ENCODE results near the gene GIPC1.

Gene GIPC1

GRCh38 chr19:14476327-14476672, 19.6 kb downstream of the GIPC1 start:
- peak overlapping the region; percentile 67 to 98 (median 97) for H3K27ac Mint-ChIP-seq
- peaks cover 8% of the 10 kb centered on the region for H3K36me3 Mint-ChIP-seq (ENCODE audit: low read depth)
- H3K27me3 Mint-ChIP-seq (ENCODE audit: low read depth) = peaks cover 5% of the 10 kb centered on the region
- no peak for TF ChIP-seq CTCF (IDR thresholded peaks at IDR 0.05; ENCODE audit: unreplicated experiment in 3 of 3)
- peak overlapping the region in 2 of 3 experiments; percentile 41 to 54 for H3K4me3 Mint-ChIP-seq
- peaks cover 27% of the 10 kb centered on the region for H3K4me1 Mint-ChIP-seq
- H3K9me3 Mint-ChIP-seq = no peaks in the 10 kb centered on the region

- peak within 1 kb of the TSS; percentile 41 to 54 (median 48) for H3K4me3 Mint-ChIP-seq
- TF ChIP-seq CTCF (IDR thresholded peaks at IDR 0.05; ENCODE audit: unreplicated experiment in 3 of 3) = peak in 2 of 3 experiments; percentile 25 to 37
- H3K27ac Mint-ChIP-seq = peak within 1 kb of the TSS in 2 of 3 experiments; percentile 97 to 98
- peaks cover 5% of the 10 kb centered on the region for H3K27me3 Mint-ChIP-seq (ENCODE audit: low read depth)
- H3K36me3 Mint-ChIP-seq (ENCODE audit: low read depth) = peaks cover 8% of the 10 kb centered on the region
- H3K9me3 Mint-ChIP-seq = no peaks in the 10 kb centered on the region
- H3K4me1 Mint-ChIP-seq = peaks cover 27% of the 10 kb centered on the region
Observed at GRCh38 chr19:14475251-14476073, 20.5 kb downstream of the GIPC1 start, which contains the start of gene PTGER1. TSS of gene PTGER1 (minus strand) at chr19:14475354. CDS start at chr19:14474320, 1,034 bp downstream.

GRCh38 chr19:14474827-14475226, 21.1 kb downstream of the GIPC1 start:
- Mint-ChIP-seq H3K9me3 (no peaks in the 10 kb centered on the region), H3K4me3 (peak overlapping the region; percentile 26 to 54 (median 48)), H3K27me3 (ENCODE audit: low read depth) (peaks cover 5% of the 10 kb centered on the region), H3K36me3 (ENCODE audit: low read depth) (peaks cover 11% of the 10 kb centered on the region), H3K27ac (peak overlapping the region in 1 of 3 experiments; percentile 63), H3K4me1 (peaks cover 27% of the 10 kb centered on the region)
- no peak for TF ChIP-seq CTCF (IDR thresholded peaks at IDR 0.05; ENCODE audit: unreplicated experiment in 3 of 3)

DNA sequence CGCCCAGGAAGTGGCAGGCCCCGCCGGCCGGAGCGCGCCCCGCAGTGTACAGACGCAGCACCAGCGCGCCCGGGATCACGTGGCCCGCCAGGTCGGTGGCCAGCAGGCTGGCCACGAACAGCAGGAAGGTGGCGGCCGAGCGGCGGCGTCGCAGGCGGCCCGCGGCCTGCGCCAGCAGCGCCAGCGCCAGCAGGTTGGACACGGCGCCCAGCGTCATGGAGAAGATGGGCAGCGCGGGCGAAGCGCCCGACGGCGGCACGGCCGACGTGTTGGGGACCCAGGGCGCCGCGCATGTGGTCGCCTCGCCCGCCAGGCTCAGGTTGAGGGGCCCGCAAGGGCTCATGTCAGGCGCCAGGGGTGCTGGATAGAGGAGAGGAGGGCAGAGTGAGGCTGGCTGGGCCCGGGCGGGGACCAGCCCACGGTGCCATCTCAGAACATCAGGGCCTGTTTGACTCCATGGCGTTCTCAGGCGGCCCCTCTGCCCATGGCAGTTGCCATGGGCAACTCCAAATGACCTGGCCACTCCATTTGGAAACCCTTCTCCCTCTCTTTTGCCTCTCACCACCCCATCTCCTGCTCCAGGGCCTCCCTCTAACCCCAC, 21.8 kb downstream of the GIPC1 start:
- Mint-ChIP-seq H3K36me3 (ENCODE audit: low read depth) (peaks cover 17% of the 10 kb centered on the region), H3K4me3 (peak overlapping the region; percentile 6 to 54 (median 48)), H3K27me3 (ENCODE audit: low read depth) (peaks cover 5% of the 10 kb centered on the region), H3K4me1 (peaks cover 27% of the 10 kb centered on the region), H3K27ac (peak overlapping the region in 1 of 3 experiments; percentile 63), H3K9me3 (no peaks in the 10 kb centered on the region)
- TF ChIP-seq CTCF (IDR thresholded peaks at IDR 0.05; ENCODE audit: unreplicated experiment in 3 of 3) = no peak

- TF ChIP-seq CTCF (IDR thresholded peaks at IDR 0.05; ENCODE audit: unreplicated experiment in 3 of 3) = no peak
- H3K27me3 Mint-ChIP-seq (ENCODE audit: low read depth) = peaks cover 5% of the 10 kb centered on the region
- peaks cover 17% of the 10 kb centered on the region for H3K36me3 Mint-ChIP-seq (ENCODE audit: low read depth)
- peak overlapping the region in 1 of 3 experiments; percentile 41 for H3K4me3 Mint-ChIP-seq
- peaks cover 27% of the 10 kb centered on the region for H3K4me1 Mint-ChIP-seq
- no peak overlapping the region for H3K27ac Mint-ChIP-seq
- no peaks in the 10 kb centered on the region for H3K9me3 Mint-ChIP-seq
Observed at GRCh38 chr19:14473073-14473977, 22.6 kb downstream of the GIPC1 start.

Data from nephron (organoid).